ENCODE results near the gene BNC2. TPM values are rescaled to one million over a fixed set of nuclear protein-coding genes. Genes with fewer than 3 reads are reported as not detected.

BNC2 gene
- total RNA-seq, 2 experiments from 2014 or later = not detected

DNA sequence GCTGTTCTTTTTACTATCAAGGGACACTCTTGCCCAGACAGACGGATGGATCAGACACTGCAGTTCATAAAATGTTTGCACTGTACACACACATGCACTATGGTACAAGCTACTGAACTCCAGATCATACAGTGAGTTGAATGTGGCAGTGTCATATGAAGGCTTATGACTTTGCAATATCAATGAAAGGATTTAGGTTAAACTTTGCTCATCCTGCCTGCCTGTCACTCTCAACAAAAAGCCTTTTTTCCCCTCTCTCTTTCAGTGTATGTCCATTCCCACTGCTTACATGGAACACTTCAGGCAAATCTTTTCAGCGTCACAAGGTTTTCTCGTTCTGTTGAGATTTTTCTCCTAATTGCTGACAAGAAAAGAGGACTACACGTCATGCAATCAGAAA, 97.4 kb downstream of the BNC2 start:
- ATAC-seq = no peak
- intact Hi-C loops (cut with DNase I, micrococcal nuclease) = no loop called here
- CTCF ChIA-PET = no interaction called here
- no peaks in the 10 kb centered on the region for H3K36me3 Mint-ChIP-seq (ENCODE audit: low read depth)
- no peaks in the 10 kb centered on the region for H3K27me3 Mint-ChIP-seq
- H3K4me1 Mint-ChIP-seq = no peaks in the 10 kb centered on the region
- no peak overlapping the region for H3K4me3 Mint-ChIP-seq
- no peak overlapping the region for H3K27ac Mint-ChIP-seq
- POLR2A ChIA-PET = no interaction called here
- H3K9me3 Mint-ChIP-seq (ENCODE audit: low read depth) = peaks cover 2% of the 10 kb centered on the region
- DNase-seq = no peak

DNA sequence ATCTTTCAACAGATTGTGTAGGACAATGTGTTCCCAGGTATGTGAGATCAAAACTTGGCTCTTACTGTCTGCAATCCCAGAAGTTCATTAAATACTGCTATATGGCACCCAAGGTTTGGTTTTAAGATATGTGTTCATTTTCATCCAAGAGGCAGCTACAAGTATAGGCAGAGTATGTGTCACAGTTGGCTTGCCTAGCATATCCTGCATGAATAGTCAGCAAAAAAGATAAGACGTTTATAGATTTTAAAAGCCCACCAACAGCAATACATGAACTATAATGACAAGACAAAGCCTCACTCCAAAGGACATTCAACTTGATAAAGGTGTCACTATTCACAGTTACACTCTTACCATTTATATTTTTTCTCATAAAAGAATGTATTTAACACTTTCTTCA, 99.1 kb downstream of the BNC2 start:
- no peak for DNase-seq
- Mint-ChIP-seq H3K36me3 (ENCODE audit: low read depth) (no peaks in the 10 kb centered on the region), H3K4me1 (no peaks in the 10 kb centered on the region), H3K9me3 (ENCODE audit: low read depth) (peaks cover 2% of the 10 kb centered on the region), H3K27me3 (no peaks in the 10 kb centered on the region), H3K4me3 (no peak overlapping the region), H3K27ac (no peak overlapping the region)
- ChIA-PET CTCF (no interaction called here), POLR2A (no interaction called here)
- ATAC-seq = no peak
- intact Hi-C loops (cut with DNase I, micrococcal nuclease) = no loop called here

DNA sequence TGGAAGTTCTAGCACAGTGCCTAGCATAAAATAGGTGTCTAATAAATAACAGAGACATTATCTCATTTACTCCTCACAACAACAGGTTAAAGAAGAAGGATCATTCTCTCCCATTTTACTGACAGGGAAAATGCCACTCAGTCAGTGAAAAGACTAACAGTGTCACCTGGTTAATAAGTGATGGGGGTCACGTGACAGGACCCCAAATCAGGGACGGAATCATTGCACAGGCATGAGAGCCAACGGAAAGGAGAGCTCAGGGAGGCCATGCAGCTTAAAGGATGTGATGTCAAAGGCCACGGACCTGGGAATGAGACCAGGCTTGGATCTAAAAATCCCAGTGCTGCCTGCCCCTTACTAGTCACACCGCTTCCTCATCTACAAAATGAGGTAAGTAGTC, 101.2 kb downstream of the BNC2 start:
- CTCF ChIA-PET = no interaction called here
- no peak overlapping the region for H3K27ac Mint-ChIP-seq
- POLR2A ChIA-PET = no interaction called here
- no peaks in the 10 kb centered on the region for H3K4me1 Mint-ChIP-seq
- ATAC-seq (no peak), DNase-seq (no peak)
- no peaks in the 10 kb centered on the region for H3K27me3 Mint-ChIP-seq
- H3K4me3 Mint-ChIP-seq = no peak overlapping the region
- H3K36me3 Mint-ChIP-seq (ENCODE audit: low read depth) = no peaks in the 10 kb centered on the region
- H3K9me3 Mint-ChIP-seq (ENCODE audit: low read depth) = peaks cover 2% of the 10 kb centered on the region
- intact Hi-C loops (cut with DNase I, micrococcal nuclease) = no loop called here

DNA sequence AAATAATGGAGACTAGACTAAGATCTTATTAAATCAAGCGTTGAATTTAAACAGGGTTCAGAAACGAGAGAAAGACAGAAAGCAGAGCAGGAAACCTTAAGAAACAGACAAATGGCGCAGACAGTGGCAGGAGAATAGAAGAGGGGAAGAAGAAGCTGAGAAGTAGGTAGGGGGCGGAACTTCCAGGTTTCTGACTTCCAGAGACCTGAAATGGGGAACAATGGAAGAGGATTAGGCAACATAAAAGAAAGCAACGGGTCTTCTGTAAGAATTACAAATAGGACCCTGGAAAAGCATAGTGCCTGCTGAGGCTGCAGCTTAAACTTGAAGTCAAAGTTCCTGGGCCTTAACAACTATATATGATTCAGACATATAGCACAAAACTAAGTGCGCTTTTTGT, 101.7 kb downstream of the BNC2 start:
- Mint-ChIP-seq H3K4me1 (no peaks in the 10 kb centered on the region), H3K36me3 (ENCODE audit: low read depth) (no peaks in the 10 kb centered on the region), H3K27me3 (no peaks in the 10 kb centered on the region), H3K27ac (no peak overlapping the region), H3K9me3 (ENCODE audit: low read depth) (peaks cover 2% of the 10 kb centered on the region), H3K4me3 (no peak overlapping the region)
- ATAC-seq (no peak), DNase-seq (no peak)
- intact Hi-C loops (cut with DNase I, micrococcal nuclease) = no loop called here
- ChIA-PET CTCF (no interaction called here), POLR2A (no interaction called here)

DNA sequence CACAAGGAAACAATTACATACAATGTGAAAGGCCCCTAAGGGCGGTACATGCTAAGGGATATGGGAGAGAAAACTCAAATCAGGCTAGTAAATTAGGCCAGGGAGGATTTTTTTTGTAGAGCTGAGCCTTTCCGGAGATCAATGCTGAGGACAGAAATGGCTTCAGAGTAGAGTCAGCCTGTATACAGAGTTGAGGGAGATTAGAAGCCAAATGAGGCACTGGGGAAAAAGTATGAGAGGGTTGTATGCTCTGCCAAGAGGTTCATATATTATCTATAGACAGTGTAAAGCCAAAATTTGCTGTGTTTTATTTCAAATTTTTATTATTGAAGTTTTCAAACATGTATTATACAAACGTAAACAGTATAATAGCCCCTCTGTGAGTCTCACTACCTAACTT, 103.1 kb downstream of the BNC2 start:
- intact Hi-C loops (cut with DNase I, micrococcal nuclease) = no loop called here
- ChIA-PET POLR2A (no interaction called here), CTCF (no interaction called here)
- Mint-ChIP-seq H3K4me1 (no peaks in the 10 kb centered on the region), H3K36me3 (ENCODE audit: low read depth) (no peaks in the 10 kb centered on the region), H3K27ac (no peak overlapping the region), H3K9me3 (ENCODE audit: low read depth) (peaks cover 2% of the 10 kb centered on the region), H3K4me3 (no peak overlapping the region), H3K27me3 (no peaks in the 10 kb centered on the region)
- ATAC-seq (no peak), DNase-seq (no peak)

DNA sequence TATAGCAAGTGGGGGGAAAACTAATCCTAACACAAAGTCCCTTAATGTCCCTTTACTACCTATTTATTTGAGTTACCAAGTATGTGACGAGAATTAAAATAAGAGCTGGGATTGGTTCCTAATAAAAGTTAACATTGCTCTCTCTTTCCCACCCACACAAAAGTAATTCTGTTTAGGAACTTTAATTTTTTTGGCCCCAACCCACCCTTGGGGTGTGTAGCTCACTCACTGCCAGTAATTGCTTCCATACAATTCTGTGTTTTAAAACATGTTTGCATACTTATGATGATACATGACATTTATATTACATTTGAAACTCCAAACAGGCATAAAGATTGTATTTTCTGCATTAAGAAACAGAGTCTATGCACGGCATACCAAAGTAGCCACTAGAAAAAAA, 106.5 kb downstream of the BNC2 start:
- H3K36me3 Mint-ChIP-seq (ENCODE audit: low read depth) = no peaks in the 10 kb centered on the region
- H3K4me1 Mint-ChIP-seq = no peaks in the 10 kb centered on the region
- ChIA-PET POLR2A (no interaction called here), CTCF (interaction anchor here (0.7 kb wide), 2 partner anchors 215 to 969 kb away, joined by 3 read pairs; no protein-coding TSS in a partner anchor)
- H3K27ac Mint-ChIP-seq = no peak overlapping the region
- peaks cover 2% of the 10 kb centered on the region for H3K9me3 Mint-ChIP-seq (ENCODE audit: low read depth)
- no peak for DNase-seq
- H3K27me3 Mint-ChIP-seq = no peaks in the 10 kb centered on the region
- no peak for ATAC-seq
- intact Hi-C loops (cut with DNase I, micrococcal nuclease) = no loop called here
- no peak overlapping the region for H3K4me3 Mint-ChIP-seq

DNA sequence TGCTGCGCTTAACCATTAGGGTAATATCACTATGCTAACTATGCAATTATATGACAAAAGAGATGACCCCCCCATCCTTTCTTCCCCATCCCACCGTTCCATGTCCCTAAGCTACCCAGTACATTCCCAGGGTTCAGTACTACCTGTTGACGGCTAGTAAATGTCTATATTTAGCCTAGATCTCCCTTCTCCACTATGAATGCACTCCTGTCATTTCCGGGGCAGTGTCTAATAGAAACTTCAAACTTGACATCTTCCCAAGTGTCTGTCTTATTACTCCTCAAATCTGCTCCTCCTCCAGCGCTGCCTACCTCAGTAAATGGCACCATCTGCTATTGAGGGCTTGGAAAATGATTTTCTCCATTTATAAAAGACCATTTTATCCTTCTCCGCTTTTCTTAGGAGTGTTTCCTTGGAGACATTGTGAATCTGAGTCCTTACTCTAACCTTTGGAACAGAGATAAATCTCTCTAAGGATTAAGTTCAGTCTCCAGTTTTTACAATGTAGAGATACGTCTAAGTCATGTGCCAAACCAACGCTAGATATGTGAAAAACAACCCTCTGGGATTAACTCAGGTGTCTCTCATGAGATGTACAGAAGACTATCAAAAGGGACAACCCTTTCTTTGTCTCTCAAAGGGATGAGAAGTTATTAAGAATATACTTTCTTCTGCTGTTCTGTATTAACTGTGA, 114.9 kb downstream of the BNC2 start:
- ATAC-seq (no peak), DNase-seq (no peak)
- Mint-ChIP-seq H3K27me3 (no peaks in the 10 kb centered on the region), H3K36me3 (ENCODE audit: low read depth) (no peaks in the 10 kb centered on the region), H3K27ac (no peak overlapping the region), H3K4me3 (no peak overlapping the region), H3K9me3 (ENCODE audit: low read depth) (no peaks in the 10 kb centered on the region), H3K4me1 (no peaks in the 10 kb centered on the region)
- ChIA-PET POLR2A (no interaction called here), CTCF (no interaction called here)
- intact Hi-C loops (cut with DNase I, micrococcal nuclease) = loop anchor here in 1 of 2 experiments (5.0 kb wide), 1 partner anchor 48 kb away; no protein-coding TSS in a partner anchor

DNA sequence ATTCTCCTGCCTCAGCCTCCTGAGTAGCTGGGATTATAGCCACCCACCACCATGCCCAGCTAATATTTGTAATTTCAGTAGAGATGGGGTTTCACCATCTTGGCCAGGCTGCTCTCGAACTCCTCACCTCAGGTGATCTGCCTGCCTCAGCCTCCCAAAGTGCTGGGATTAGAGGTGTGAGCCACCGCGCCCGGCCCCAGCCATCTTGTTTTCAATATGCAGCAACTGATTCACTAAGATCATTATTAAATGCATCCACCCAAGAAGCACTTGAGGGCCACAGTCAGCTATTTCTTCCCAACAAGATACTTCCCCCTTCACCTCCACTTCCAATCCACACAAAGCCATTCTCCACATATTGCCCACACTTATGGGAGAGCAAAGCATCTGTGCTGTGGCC, 115.8 kb downstream of the BNC2 start:
- intact Hi-C loops (cut with DNase I, micrococcal nuclease) = loop anchor here in 1 of 2 experiments (5.0 kb wide), 1 partner anchor 47 kb away; no protein-coding TSS in a partner anchor
- Mint-ChIP-seq H3K4me3 (no peak overlapping the region), H3K27me3 (no peaks in the 10 kb centered on the region), H3K4me1 (no peaks in the 10 kb centered on the region), H3K36me3 (ENCODE audit: low read depth) (no peaks in the 10 kb centered on the region), H3K9me3 (ENCODE audit: low read depth) (peaks cover 2% of the 10 kb centered on the region), H3K27ac (no peak overlapping the region)
- ATAC-seq = no peak
- CTCF ChIA-PET = no interaction called here
- POLR2A ChIA-PET = no interaction called here
- DNase-seq = no peak

DNA sequence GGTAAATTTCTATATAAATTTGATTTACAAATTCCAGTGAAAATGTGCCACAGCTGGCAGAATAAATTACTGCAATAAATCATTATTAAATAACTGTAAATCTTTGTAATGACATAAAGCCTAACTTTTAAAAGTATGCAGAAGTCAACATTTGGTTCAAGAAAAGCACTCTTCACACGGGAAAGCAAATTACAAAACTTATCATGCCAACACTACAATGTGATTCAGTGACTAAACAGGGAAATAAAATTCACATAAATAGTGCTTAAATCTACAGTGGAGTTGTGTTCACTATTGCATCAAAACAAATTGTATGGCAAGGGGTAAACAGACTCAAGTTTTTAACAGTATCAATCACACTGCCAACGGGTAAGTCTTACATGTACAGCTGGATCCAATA, 117.2 kb downstream of the BNC2 start:
- Mint-ChIP-seq H3K4me3 (no peak overlapping the region), H3K9me3 (ENCODE audit: low read depth) (peaks cover 2% of the 10 kb centered on the region), H3K4me1 (no peaks in the 10 kb centered on the region), H3K27me3 (no peaks in the 10 kb centered on the region), H3K27ac (no peak overlapping the region), H3K36me3 (ENCODE audit: low read depth) (no peaks in the 10 kb centered on the region)
- POLR2A ChIA-PET = no interaction called here
- DNase-seq = no peak
- CTCF ChIA-PET = no interaction called here
- ATAC-seq = no peak
- intact Hi-C loops (cut with DNase I, micrococcal nuclease) = no loop called here

DNA sequence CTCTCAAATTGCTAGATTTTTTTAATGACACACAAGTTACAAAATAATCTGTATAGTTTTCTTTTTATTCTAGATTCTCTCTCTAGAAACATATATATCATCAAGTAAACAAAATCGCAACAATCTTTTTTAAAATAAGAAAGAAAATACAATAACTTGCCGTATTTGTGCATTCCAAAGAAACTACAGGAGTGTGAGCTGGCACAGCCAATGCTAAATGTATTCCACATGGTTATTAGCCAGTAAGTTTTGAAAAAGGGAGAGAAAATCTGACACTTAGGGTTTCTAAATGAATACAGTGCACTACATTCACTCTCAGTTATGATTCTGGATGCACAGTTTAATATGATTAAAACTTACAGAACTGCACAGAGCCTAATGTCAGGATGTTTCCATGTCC, 117.9 kb downstream of the BNC2 start:
- Mint-ChIP-seq H3K36me3 (ENCODE audit: low read depth) (no peaks in the 10 kb centered on the region), H3K9me3 (ENCODE audit: low read depth) (peaks cover 3% of the 10 kb centered on the region), H3K27me3 (no peaks in the 10 kb centered on the region), H3K4me3 (no peak overlapping the region), H3K4me1 (no peaks in the 10 kb centered on the region), H3K27ac (no peak overlapping the region)
- intact Hi-C loops (cut with DNase I, micrococcal nuclease) = no loop called here
- no peak for ATAC-seq
- ChIA-PET CTCF (no interaction called here), POLR2A (no interaction called here)
- no peak for DNase-seq

DNA sequence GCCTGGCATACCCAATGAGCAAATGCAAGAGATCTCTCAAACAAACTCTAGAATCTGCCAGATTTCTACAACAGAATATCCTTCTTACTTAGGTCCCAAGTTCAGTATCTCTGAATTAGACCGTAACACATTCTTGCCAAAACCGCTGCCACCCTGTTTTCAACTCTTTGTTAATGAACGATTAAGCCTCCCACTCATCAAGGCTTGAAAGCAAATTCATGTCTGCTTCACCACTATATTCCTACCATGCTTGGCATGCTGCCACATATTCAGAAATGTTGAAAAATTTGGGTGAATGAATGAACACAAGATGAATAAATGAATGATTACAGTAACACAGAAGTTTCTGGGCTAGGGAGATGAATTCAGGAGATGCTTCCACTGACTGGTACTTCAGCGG, 119.9 kb downstream of the BNC2 start:
- no peak overlapping the region for H3K27ac Mint-ChIP-seq
- no peak overlapping the region for H3K4me3 Mint-ChIP-seq
- CTCF ChIA-PET = no interaction called here
- intact Hi-C loops (cut with DNase I, micrococcal nuclease) = no loop called here
- no peaks in the 10 kb centered on the region for H3K36me3 Mint-ChIP-seq (ENCODE audit: low read depth)
- peaks cover 3% of the 10 kb centered on the region for H3K9me3 Mint-ChIP-seq (ENCODE audit: low read depth)
- ATAC-seq = no peak
- DNase-seq = no peak
- no peaks in the 10 kb centered on the region for H3K27me3 Mint-ChIP-seq
- H3K4me1 Mint-ChIP-seq = no peaks in the 10 kb centered on the region
- POLR2A ChIA-PET = no interaction called here

DNA sequence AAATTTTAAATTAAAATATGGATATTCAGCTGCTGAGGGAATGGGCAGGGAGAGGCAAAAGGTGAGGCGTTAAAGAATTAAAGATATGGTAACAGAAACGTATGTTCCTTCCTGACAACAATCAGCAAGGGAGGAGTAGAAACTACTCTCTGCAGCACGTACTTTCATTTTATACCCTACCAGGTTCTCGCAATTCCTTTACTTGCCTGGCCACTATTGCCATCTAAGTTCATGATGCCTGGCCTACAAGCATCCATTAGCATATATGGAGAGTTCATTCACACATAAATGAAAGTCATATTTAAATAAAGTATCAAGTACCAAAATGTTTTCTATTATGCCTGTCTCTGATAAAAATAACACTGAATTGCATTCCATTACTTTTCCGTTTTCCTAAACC, 125.1 kb downstream of the BNC2 start:
- Mint-ChIP-seq H3K4me1 (no peaks in the 10 kb centered on the region), H3K36me3 (ENCODE audit: low read depth) (no peaks in the 10 kb centered on the region), H3K9me3 (ENCODE audit: low read depth) (peaks cover 3% of the 10 kb centered on the region), H3K27me3 (no peaks in the 10 kb centered on the region), H3K27ac (no peak overlapping the region), H3K4me3 (no peak overlapping the region)
- POLR2A ChIA-PET = no interaction called here
- no peak for ATAC-seq
- intact Hi-C loops (cut with DNase I, micrococcal nuclease) = no loop called here
- no peak for DNase-seq
- CTCF ChIA-PET = no interaction called here

DNA sequence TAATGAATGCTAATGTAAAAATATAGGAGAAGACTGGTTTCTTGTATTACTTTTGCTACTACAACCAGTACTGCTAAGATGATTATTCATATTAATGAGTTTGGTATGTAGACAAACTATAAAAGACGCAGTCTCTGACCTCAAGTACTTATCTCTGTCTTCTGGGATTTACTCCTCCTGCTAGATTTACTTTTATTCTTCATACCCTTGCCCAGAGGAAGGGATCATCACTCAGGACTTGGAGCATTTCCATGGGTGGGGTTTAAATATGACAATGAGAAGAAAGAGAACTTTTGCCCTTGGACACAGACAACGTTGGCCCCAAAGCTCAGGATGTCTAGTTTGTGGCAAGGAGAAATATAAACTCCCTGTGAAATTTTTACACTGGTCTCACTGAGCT, 126.1 kb downstream of the BNC2 start:
- Mint-ChIP-seq H3K4me1 (no peaks in the 10 kb centered on the region), H3K36me3 (ENCODE audit: low read depth) (no peaks in the 10 kb centered on the region), H3K4me3 (no peak overlapping the region), H3K27me3 (no peaks in the 10 kb centered on the region), H3K9me3 (ENCODE audit: low read depth) (peaks cover 1% of the 10 kb centered on the region), H3K27ac (no peak overlapping the region)
- CTCF ChIA-PET = no interaction called here
- POLR2A ChIA-PET = no interaction called here
- intact Hi-C loops (cut with DNase I, micrococcal nuclease) = no loop called here
- no peak for ATAC-seq
- no peak for DNase-seq
